ENCODE measurements around the gene SUPT3H. TPM values are rescaled to one million over a fixed set of nuclear protein-coding genes. Genes with fewer than 3 reads are reported as not detected.

The SUPT3H gene
- total RNA-seq, 1 experiment from 2014 or later = 3.6 TPM

DNA sequence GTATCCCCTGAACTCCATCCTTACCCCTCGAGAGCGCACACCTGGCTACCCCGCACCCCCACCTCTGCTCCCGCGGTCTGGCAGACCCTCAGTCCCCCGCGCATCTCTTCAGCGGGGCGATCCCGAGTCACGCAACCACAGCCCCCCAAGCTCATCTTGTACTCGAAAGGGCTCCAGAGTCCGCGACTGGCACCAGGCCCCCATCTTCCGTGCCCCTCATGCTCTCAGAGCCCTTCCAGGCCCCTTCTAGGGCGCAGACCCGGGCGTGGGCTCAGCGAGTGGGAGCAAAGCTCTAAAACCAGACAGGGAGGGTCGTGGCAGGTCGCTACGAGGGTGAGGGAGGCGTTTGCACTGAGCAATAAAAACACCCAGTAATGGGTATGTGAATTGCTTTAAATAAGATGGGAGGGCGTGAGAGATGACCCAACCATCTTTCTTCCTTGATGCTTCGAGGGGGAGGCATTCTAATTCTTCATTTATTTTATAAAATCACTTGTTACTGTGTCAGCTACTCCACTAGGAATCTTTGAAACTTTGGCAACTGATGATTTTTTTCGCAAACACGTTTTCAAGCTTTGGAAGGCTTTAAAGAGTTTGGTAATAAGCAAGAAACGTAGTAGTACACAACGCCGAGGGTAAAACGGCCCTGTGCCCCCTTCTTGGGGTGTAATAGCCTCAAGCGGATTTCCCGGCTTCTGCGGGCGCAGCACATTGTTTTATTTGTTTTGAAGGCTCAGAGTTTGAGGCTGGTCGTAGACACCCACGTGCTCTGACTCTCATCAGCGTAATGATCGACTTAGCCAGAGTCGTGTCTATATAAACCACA is 42.6 kb upstream of the SUPT3H start:
- H3K27me3 ChIP-seq (ENCODE audit: low read length) = no peaks in the 10 kb centered on the region
- H4K20me1 ChIP-seq (ENCODE audit: low read length) = no peaks in the 10 kb centered on the region
- intact Hi-C loops (cut with micrococcal nuclease) = loop anchor here (2.0 to 5.0 kb wide), 4 partner anchors 237 to 945 kb away; no protein-coding TSS in a partner anchor
- ATAC-seq (no peak), DNase-seq (peak; percentile 58)
- no peaks in the 10 kb centered on the region for H3K9me2 ChIP-seq (replicated peaks; ENCODE audit: low read length)
- H3K9ac ChIP-seq (ENCODE audit: low read length) = peak overlapping the region; percentile 91
- peak overlapping the region; percentile 87 for H2AFZ ChIP-seq (ENCODE audit: low read length)
- TF ChIP-seq EZH2phosphoT487 (IDR thresholded peaks at IDR 0.05; ENCODE audit: borderline replicate concordance, low read length) (no peak), EZH2 (IDR thresholded peaks at IDR 0.05; ENCODE audit: low read length, unreplicated experiment) (no peak)
- TF ChIP-seq, protein P1, sequence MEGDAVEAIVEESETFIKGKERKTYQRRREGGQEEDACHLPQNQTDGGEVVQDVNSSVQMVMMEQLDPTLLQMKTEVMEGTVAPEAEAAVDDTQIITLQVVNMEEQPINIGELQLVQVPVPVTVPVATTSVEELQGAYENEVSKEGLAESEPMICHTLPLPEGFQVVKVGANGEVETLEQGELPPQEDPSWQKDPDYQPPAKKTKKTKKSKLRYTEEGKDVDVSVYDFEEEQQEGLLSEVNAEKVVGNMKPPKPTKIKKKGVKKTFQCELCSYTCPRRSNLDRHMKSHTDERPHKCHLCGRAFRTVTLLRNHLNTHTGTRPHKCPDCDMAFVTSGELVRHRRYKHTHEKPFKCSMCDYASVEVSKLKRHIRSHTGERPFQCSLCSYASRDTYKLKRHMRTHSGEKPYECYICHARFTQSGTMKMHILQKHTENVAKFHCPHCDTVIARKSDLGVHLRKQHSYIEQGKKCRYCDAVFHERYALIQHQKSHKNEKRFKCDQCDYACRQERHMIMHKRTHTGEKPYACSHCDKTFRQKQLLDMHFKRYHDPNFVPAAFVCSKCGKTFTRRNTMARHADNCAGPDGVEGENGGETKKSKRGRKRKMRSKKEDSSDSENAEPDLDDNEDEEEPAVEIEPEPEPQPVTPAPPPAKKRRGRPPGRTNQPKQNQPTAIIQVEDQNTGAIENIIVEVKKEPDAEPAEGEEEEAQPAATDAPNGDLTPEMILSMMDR (conservative IDR thresholded peaks at IDR 0.05; ENCODE audit: low read depth, low read length) = no peak
- peak overlapping the region; percentile 73 for H3K27ac ChIP-seq (ENCODE audit: low read length)
- CTCF ChIA-PET = interaction anchor here (0.7 to 1.6 kb wide), 5 partner anchors 49 to 790 kb away, joined by 3 to 8 read pairs (median 5); no protein-coding TSS in a partner anchor
- H3K9me3 ChIP-seq (ENCODE audit: low read length) = no peaks in the 10 kb centered on the region
- no peaks in the 10 kb centered on the region for H3F3A ChIP-seq (ENCODE audit: low read length, unreplicated experiment)
- BruUV-seq (replicated peaks) = no TSS peak
- H3K4me2 ChIP-seq (ENCODE audit: low read length) = peak overlapping the region; percentile 95
- peaks cover 43% of the 10 kb centered on the region for H3K4me1 ChIP-seq (ENCODE audit: insufficient read depth, low read length)
- H3K4me3 ChIP-seq (ENCODE audit: low read length) = peak overlapping the region; percentile 93
- POLR2A ChIA-PET (ENCODE audit: unreplicated experiment) = interaction anchor here (0.9 kb wide), 1 partner anchor 294 kb away, joined by 4 read pairs; no protein-coding TSS in a partner anchor
- H3K79me2 ChIP-seq (ENCODE audit: low read length) = peaks cover 61% of the 10 kb centered on the region
- H3K36me3 ChIP-seq (ENCODE audit: low read depth, low read length) = no peaks in the 10 kb centered on the region

DNA sequence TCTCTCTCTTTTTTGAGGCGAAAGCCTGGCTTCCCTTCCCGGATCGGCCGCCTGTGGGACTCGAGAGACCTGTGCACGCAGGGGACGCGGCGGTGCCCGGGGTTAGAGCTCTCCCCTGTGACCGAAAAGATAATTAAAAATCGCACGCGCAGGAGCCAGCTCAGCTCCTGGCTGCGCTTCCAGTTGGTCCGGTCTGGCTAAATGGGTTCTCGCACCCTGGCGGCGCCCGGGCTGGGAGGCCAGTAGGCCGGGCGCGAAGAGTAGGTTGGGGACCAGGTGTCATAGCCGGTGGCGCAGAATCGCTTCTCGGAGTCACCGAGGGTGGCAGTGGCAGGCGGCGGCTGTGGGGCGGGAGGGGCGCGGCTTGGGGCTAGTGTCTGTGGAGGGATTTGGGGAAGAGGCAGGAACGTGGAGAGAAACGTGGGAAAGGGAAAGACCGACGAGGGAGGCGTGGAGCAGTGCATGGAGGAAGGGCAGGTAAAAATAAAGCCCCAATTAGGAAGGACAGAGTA is 41.9 kb upstream of the SUPT3H start:
- ATAC-seq (peak; percentile 46), DNase-seq (peak; percentile 85)
- H3K4me2 ChIP-seq (ENCODE audit: low read length) = peak overlapping the region; percentile 95
- ChIA-PET POLR2A (ENCODE audit: unreplicated experiment) (interaction anchor here (0.6 kb wide), 1 partner anchor 82 kb away, joined by 6 read pairs; no protein-coding TSS in a partner anchor), CTCF (interaction anchor here (0.7 to 1.6 kb wide), 5 partner anchors 50 to 945 kb away, joined by 3 to 8 read pairs (median 7); no protein-coding TSS in a partner anchor)
- BruUV-seq (replicated peaks) = no TSS peak
- peak overlapping the region; percentile 93 for H3K4me3 ChIP-seq (ENCODE audit: low read length)
- peaks cover 37% of the 10 kb centered on the region for H3K4me1 ChIP-seq (ENCODE audit: insufficient read depth, low read length)
- no peaks in the 10 kb centered on the region for H3F3A ChIP-seq (ENCODE audit: low read length, unreplicated experiment)
- no peaks in the 10 kb centered on the region for H3K9me3 ChIP-seq (ENCODE audit: low read length)
- H4K20me1 ChIP-seq (ENCODE audit: low read length) = no peaks in the 10 kb centered on the region
- intact Hi-C loops (cut with micrococcal nuclease) = loop anchor here (1.0 to 5.0 kb wide), 7 partner anchors 41 to 945 kb away; no protein-coding TSS in a partner anchor
- peaks cover 54% of the 10 kb centered on the region for H3K79me2 ChIP-seq (ENCODE audit: low read length)
- H2AFZ ChIP-seq (ENCODE audit: low read length) = peak overlapping the region; percentile 87
- TF ChIP-seq EZH2 (IDR thresholded peaks at IDR 0.05; ENCODE audit: low read length, unreplicated experiment) (no peak), EZH2phosphoT487 (IDR thresholded peaks at IDR 0.05; ENCODE audit: borderline replicate concordance, low read length) (no peak)
- TF ChIP-seq, protein P1 (conservative IDR thresholded peaks at IDR 0.05; ENCODE audit: low read depth, low read length) = peak; percentile 64
- no peaks in the 10 kb centered on the region for H3K27me3 ChIP-seq (ENCODE audit: low read length)
- H3K27ac ChIP-seq (ENCODE audit: low read length) = peak overlapping the region; percentile 73
- H3K9ac ChIP-seq (ENCODE audit: low read length) = peak overlapping the region; percentile 91
- H3K9me2 ChIP-seq (replicated peaks; ENCODE audit: low read length) = no peaks in the 10 kb centered on the region
- H3K36me3 ChIP-seq (ENCODE audit: low read depth, low read length) = no peaks in the 10 kb centered on the region

Measured in PC-3 (cell line).